Neural cell (in vitro differentiated cells): ENCODE measurements around the gene LDLRAD2. TPM values are rescaled to one million over a fixed set of nuclear protein-coding genes. Genes with fewer than 3 reads are reported as not detected.

Source experiments
- H2AFZ ChIP-seq: fragments of 200-600, 300-800 bp; sonication (generic), shearing (Covaris generic); 2 replicates; pipeline ENCODE4 v1.6.0; 2014; ENCODE audit warnings: low read depth, mild to moderate bottlenecking, antibody characterized with exemption, low read length, moderate library complexity
- H3F3A ChIP-seq: fragments of 200-600 bp; shearing (Covaris generic); 2 replicates; pipeline ENCODE4 v1.6.1; 2016; ENCODE audit warnings: mild to moderate bottlenecking, moderate library complexity, mixed read lengths, antibody characterized with exemption, low read length; ENCODE audit not compliant: insufficient read depth, poor library complexity, severe bottlenecking
- H3K27ac ChIP-seq: fragments of 200-600, 300-800 bp; sonication (generic), shearing (Covaris generic); 2 replicates; pipeline ENCODE4 v1.5.1; 2014; ENCODE audit warnings: mild to moderate bottlenecking, low read length, moderate library complexity
- H3K27me3 ChIP-seq: fragments of 300-800, 200-600 bp; sonication (generic), shearing (Covaris generic); 2 replicates; pipeline ENCODE4 v1.6.0; 2014; ENCODE audit warnings: mild to moderate bottlenecking, low read depth, low read length, moderate library complexity; ENCODE audit not compliant: insufficient read depth
- H3K36me3 ChIP-seq: fragments of 300-800, 200-600 bp; sonication (generic), shearing (Covaris generic); 2 replicates; pipeline ENCODE4 v1.5.1; 2014; ENCODE audit warnings: mild to moderate bottlenecking, antibody characterized with exemption, low read length, moderate library complexity; ENCODE audit not compliant: insufficient read depth
- H3K4me2 ChIP-seq: fragments of 300-800, 200-600 bp; sonication (generic), shearing (Covaris generic); 2 replicates; pipeline ENCODE4 v1.6.0; 2014; ENCODE audit warnings: mild to moderate bottlenecking, low read length
- H3K4me3 ChIP-seq: fragments of 300-800, 200-600 bp; sonication (generic), shearing (Covaris generic); 2 replicates; pipeline ENCODE4 v1.5.1; 2014; ENCODE audit warnings: mild to moderate bottlenecking, low read length, moderate library complexity
- H3K79me2 ChIP-seq: fragments of 200-600 bp; shearing (Covaris generic); replicated peaks from 2 replicates; pipeline ENCODE4 v1.6.0; 2014; ENCODE audit warnings: mild to moderate bottlenecking, low read length, moderate library complexity; ENCODE audit not compliant: insufficient read depth
- H3K9ac ChIP-seq: fragments of 300-800, 200-600 bp; sonication (generic), shearing (Covaris generic); 2 replicates; pipeline ENCODE4 v1.6.1; 2016; ENCODE audit warnings: mild to moderate bottlenecking, low read length, mixed read lengths
- H3K9me2 ChIP-seq: fragments of 200-600 bp; shearing (Covaris generic); 2 replicates; pipeline ENCODE4 v1.6.1; 2016; ENCODE audit warnings: mild to moderate bottlenecking, low read length, mixed read lengths; ENCODE audit not compliant: insufficient read depth
- H3K9me3 ChIP-seq: fragments of 200-600, 300-800 bp; sonication (generic), shearing (Covaris generic); 2 replicates; pipeline ENCODE4 v1.6.1; 2016; ENCODE audit warnings: mild to moderate bottlenecking, mixed run types, low read length, moderate library complexity, mixed read lengths
- H4K20me1 ChIP-seq: fragments of 200-600 bp; shearing (Covaris generic); 2 replicates; pipeline ENCODE4 v1.6.1; 2016; ENCODE audit warnings: mild to moderate bottlenecking, mixed run types; ENCODE audit not compliant: insufficient read depth
- EP300 ChIP-seq: fragments of 450-650 bp; conservative IDR thresholded peaks from 2 replicates; pipeline ENCODE4 v1.6.1; 2014; ENCODE audit warnings: antibody characterized with exemption, mild to moderate bottlenecking, moderate library complexity; ENCODE audit not compliant: poor library complexity, severe bottlenecking
- EZH2 ChIP-seq: fragments of 200-600, 300-800 bp; shearing (Covaris generic), sonication (generic); IDR thresholded peaks from 2 replicates; pipeline ENCODE4 v1.6.1; 2014; ENCODE audit warnings: antibody characterized with exemption, low read length, borderline replicate concordance, mild to moderate bottlenecking; ENCODE audit not compliant: insufficient read depth, poor library complexity, severe bottlenecking
- MXI1 ChIP-seq: fragments of 450-650 bp; conservative IDR thresholded peaks from 2 replicates; pipeline ENCODE4 v1.6.1; 2014; ENCODE audit warnings: antibody characterized with exemption, mild to moderate bottlenecking; ENCODE audit not compliant: poor library complexity, severe bottlenecking
- POLR2AphosphoS5 ChIP-seq: IDR thresholded peaks from 2 replicates; pipeline ENCODE4 v1.6.1; 2012
- RAD21 ChIP-seq: fragments of 450-650 bp; conservative IDR thresholded peaks from 2 replicates; pipeline ENCODE4 v1.6.1; 2014; ENCODE audit warnings: antibody characterized with exemption, mild to moderate bottlenecking, moderate library complexity
- SMC3 ChIP-seq: fragments of 450-650 bp; conservative IDR thresholded peaks from 2 replicates; pipeline ENCODE4 v1.6.1; 2014; ENCODE audit warnings: antibody characterized with exemption, mild to moderate bottlenecking, moderate library complexity; ENCODE audit not compliant: poor library complexity
- TAF1 ChIP-seq: IDR thresholded peaks from 2 replicates; pipeline ENCODE4 v1.6.1; 2012; ENCODE audit warnings: low read depth
- polyA plus RNA-seq: library from polyadenylated mRNA; depleted of rRNA; stranded (reverse); fragments of >200 nt; gene quantifications from 2 replicates; pipeline ENCODE4 v1.2.3, GENCODE V29; 2014
- TF ChIP-seq, protein P1 (sequence below): fragments of 450-650 bp; IDR thresholded peaks from 2 replicates; pipeline ENCODE4 v1.5.1; 2014; ENCODE audit warnings: antibody characterized with exemption, mild to moderate bottlenecking, moderate library complexity; ENCODE audit not compliant: poor library complexity, severe bottlenecking
- TF ChIP-seq, protein P2 (sequence below): IDR thresholded peaks from 2 replicates; pipeline ENCODE4 v1.6.1; 2012; ENCODE audit warnings: borderline replicate concordance

LDLRAD2 gene
- polyA plus RNA-seq, 1 donor from 2014 or later: not detected

DNA sequence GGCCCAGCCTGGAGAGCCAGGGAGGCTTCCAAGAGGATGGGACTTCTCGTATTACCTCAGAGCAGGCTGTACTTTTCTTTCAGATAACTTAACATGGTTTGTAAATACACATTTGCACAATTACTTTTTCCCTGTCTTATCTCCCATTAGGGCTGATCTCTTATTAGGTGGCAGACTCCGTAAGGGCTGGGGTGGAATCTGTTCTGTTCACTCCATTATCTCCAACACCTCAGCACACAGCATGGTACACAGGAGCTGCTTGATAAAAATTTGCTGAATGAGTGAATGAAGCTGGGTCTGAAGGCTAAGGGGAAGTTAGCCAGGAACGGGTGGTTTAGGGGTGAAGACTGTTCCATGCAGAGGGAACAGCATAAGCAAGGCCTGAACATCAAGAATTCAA, 48.9 kb downstream of the LDLRAD2 start:
- no peaks in the 10 kb centered on the region for H3K27me3 ChIP-seq
- TF ChIP-seq EP300 (no peak), MXI1 (no peak), TAF1 (no peak), RAD21 (no peak), EZH2 (no peak), POLR2AphosphoS5 (no peak), SMC3 (no peak)
- TF ChIP-seq, protein P1, sequence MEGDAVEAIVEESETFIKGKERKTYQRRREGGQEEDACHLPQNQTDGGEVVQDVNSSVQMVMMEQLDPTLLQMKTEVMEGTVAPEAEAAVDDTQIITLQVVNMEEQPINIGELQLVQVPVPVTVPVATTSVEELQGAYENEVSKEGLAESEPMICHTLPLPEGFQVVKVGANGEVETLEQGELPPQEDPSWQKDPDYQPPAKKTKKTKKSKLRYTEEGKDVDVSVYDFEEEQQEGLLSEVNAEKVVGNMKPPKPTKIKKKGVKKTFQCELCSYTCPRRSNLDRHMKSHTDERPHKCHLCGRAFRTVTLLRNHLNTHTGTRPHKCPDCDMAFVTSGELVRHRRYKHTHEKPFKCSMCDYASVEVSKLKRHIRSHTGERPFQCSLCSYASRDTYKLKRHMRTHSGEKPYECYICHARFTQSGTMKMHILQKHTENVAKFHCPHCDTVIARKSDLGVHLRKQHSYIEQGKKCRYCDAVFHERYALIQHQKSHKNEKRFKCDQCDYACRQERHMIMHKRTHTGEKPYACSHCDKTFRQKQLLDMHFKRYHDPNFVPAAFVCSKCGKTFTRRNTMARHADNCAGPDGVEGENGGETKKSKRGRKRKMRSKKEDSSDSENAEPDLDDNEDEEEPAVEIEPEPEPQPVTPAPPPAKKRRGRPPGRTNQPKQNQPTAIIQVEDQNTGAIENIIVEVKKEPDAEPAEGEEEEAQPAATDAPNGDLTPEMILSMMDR: no peak
- TF ChIP-seq, protein P2, sequence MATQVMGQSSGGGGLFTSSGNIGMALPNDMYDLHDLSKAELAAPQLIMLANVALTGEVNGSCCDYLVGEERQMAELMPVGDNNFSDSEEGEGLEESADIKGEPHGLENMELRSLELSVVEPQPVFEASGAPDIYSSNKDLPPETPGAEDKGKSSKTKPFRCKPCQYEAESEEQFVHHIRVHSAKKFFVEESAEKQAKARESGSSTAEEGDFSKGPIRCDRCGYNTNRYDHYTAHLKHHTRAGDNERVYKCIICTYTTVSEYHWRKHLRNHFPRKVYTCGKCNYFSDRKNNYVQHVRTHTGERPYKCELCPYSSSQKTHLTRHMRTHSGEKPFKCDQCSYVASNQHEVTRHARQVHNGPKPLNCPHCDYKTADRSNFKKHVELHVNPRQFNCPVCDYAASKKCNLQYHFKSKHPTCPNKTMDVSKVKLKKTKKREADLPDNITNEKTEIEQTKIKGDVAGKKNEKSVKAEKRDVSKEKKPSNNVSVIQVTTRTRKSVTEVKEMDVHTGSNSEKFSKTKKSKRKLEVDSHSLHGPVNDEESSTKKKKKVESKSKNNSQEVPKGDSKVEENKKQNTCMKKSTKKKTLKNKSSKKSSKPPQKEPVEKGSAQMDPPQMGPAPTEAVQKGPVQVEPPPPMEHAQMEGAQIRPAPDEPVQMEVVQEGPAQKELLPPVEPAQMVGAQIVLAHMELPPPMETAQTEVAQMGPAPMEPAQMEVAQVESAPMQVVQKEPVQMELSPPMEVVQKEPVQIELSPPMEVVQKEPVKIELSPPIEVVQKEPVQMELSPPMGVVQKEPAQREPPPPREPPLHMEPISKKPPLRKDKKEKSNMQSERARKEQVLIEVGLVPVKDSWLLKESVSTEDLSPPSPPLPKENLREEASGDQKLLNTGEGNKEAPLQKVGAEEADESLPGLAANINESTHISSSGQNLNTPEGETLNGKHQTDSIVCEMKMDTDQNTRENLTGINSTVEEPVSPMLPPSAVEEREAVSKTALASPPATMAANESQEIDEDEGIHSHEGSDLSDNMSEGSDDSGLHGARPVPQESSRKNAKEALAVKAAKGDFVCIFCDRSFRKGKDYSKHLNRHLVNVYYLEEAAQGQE: no peak
- H3K9ac ChIP-seq: no peak overlapping the region
- H3K9me3 ChIP-seq: no peaks in the 10 kb centered on the region
- no peaks in the 10 kb centered on the region for H3F3A ChIP-seq
- no peak overlapping the region for H3K27ac ChIP-seq
- no peak overlapping the region for H3K4me3 ChIP-seq
- H4K20me1 ChIP-seq: no peaks in the 10 kb centered on the region
- no peak overlapping the region for H3K4me2 ChIP-seq
- no peaks in the 10 kb centered on the region for H3K36me3 ChIP-seq
- no peaks in the 10 kb centered on the region for H3K79me2 ChIP-seq
- no peak overlapping the region for H2AFZ ChIP-seq
- H3K9me2 ChIP-seq: no peaks in the 10 kb centered on the region

DNA sequence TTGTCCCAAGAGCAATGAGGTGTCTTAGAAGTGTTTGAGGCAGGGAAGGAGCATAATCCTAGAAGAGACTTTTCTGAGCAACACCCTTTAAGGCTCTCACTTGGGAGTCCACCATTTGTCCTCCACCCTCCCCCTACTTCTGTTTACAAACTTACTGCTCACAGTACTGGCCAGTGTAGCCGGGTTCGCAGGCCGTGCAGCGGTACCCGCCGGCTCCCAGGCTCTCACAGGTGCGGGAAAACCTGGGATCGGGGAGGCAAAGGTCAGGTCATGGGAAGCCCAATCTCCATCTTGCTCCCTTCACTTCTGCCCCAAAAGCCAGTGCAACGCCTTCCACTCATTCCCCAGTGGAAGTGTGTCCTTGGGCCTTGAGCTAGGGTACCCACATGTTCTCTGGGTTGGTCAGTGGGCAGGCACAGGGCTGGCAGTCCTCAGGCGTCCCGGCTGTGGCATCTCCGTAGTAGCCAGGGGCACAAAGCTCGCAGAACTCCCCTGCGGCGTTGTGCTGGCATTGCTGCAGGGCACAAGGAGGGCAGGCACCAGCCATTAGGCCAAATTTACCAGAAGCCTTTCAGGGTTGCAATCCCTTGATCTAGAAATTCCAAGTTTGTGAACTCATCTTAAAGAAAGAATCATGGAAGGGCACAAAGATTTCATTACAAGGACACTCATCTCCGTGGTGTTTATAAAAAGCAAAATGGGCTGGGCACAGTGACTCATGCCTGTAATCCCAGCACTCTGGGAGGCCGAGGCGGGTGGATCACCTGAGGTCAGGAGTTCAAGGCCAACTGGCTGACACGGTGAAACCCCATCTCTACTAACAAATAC, 49.8 kb downstream of the LDLRAD2 start:
- no peak overlapping the region for H2AFZ ChIP-seq
- no peak for TF ChIP-seq RAD21
- TF ChIP-seq, protein P2: no peak
- no peak for TF ChIP-seq SMC3
- H3K79me2 ChIP-seq: no peaks in the 10 kb centered on the region
- H3K36me3 ChIP-seq: no peaks in the 10 kb centered on the region
- H3K4me3 ChIP-seq: no peak overlapping the region
- H3K9me2 ChIP-seq: no peaks in the 10 kb centered on the region
- H3K9me3 ChIP-seq: no peaks in the 10 kb centered on the region
- no peaks in the 10 kb centered on the region for H4K20me1 ChIP-seq
- H3K27me3 ChIP-seq: no peaks in the 10 kb centered on the region
- H3K9ac ChIP-seq: no peak overlapping the region
- H3K4me2 ChIP-seq: no peak overlapping the region
- no peaks in the 10 kb centered on the region for H3F3A ChIP-seq
- H3K27ac ChIP-seq: no peak overlapping the region
